HG03103 (cell line): ENCODE results near the gene SPTBN1.

ENCODE experiments used
- ATAC-seq: cut with Tn5 transposase; IDR thresholded peaks from one replicate; pipeline ENCODE4 v1.9.1; 2021; ENCODE audit warnings: low read depth; ENCODE audit not compliant: unreplicated experiment

SPTBN1 gene

DNA sequence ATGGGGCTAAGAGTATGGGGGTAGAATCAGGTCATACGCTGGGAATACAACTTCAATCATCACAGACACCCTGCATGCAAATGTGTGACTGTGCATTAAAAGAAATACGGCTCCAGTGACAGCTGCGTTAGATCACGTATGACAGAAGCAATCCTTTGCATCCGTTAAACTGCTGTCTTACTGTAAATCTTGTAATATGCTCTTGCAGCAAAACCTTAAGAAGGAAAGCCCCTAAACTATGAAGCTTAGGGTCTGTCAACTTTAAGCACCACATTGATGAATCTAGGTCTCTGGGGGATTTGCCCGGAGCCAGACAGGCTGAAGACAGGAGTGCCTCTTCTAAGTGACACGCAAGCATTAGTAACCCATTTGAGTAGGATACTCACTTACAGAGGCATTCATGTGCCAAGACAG lies 182.7 kb downstream of the SPTBN1 start:
- no peak for ATAC-seq

- no peak for ATAC-seq
These were observed 183.5 kb downstream of the SPTBN1 start for GRCh38 chr2:54639609-54640008.

- ATAC-seq: no peak
These were observed 184.9 kb downstream of the SPTBN1 start for GRCh38 chr2:54640834-54641540.

GRCh38 chr2:54641988-54642387 lies 185.9 kb downstream of the SPTBN1 start:
- no peak for ATAC-seq

DNA sequence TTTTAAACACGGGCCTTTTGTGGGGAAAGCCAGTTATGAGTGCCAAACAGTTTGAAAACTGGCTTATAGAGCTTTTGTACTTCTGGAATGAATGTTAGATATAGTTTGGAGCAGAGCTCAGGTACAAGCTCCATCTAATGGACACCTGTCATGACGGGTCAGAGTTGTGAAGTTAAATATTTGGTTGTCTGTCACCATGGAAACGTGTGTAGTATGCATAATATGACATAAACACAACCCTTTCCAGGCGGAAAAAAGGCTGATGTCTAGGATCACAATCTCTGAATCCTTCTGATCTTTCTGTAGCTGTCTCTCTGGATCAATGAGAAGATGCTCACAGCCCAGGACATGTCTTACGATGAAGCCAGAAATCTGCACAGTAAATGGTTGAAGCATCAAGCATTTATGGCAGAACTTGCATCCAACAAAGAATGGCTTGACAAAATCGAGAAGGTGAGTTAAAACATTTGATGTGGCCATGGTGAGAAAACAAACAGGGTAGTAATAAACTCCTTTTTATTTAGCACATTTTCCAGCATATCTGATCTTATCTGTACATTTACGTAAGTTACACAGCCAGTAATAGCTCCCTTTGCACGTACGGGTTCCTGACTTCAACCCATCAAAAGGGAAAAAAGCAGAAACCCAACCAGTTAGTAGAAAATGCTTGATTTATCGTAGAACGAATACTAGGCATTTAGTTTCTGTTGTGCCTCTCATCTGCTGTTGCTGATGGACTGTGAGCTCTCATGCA lies 186.7 kb downstream of the SPTBN1 start:
- no peak for ATAC-seq

DNA sequence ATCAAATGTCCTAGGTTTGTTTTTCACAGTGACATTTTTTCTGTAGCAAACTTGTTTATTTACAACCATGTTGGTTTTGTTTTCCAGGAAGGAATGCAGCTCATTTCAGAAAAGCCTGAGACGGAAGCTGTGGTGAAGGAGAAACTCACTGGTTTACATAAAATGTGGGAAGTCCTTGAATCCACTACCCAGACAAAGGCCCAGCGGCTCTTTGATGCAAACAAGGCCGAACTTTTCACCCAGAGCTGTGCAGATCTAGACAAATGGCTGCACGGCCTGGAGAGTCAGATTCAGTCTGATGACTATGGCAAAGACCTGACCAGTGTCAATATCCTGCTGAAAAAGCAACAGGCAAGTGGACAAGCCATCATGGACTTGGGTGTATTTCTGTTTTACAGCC lies 188.1 kb downstream of the SPTBN1 start:
- ATAC-seq: no peak

DNA sequence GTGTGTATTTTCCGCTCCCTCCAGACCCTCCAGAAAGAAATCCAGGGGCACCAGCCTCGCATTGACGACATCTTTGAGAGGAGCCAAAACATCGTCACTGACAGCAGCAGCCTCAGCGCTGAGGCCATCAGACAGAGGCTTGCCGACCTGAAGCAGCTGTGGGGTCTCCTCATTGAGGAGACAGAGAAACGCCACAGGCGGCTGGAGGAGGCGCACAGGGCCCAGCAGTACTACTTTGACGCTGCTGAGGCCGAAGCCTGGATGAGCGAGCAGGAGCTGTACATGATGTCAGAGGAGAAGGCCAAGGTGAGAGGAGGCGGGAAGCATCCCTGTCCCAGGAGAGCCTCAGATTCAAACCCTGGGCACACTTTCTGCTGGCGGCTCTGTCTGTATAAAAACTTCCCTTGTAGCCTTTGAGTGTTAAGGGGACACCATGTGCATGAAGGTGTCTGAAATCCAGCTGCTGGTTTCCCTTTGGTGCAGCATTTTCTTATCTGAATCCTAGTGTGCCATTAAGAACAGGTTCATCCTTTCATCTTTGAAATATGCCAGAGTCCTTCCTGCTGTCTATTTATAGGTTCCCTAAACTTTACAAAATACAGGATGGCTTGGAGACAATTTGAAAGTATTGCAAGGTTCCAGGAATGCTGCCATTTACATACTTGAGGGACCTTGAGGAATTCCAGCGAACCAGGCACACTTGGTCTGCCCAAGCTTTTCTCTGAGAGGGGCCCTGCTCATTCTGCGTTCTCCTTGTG lies 190.2 kb downstream of the SPTBN1 start:
- ATAC-seq: no peak

DNA sequence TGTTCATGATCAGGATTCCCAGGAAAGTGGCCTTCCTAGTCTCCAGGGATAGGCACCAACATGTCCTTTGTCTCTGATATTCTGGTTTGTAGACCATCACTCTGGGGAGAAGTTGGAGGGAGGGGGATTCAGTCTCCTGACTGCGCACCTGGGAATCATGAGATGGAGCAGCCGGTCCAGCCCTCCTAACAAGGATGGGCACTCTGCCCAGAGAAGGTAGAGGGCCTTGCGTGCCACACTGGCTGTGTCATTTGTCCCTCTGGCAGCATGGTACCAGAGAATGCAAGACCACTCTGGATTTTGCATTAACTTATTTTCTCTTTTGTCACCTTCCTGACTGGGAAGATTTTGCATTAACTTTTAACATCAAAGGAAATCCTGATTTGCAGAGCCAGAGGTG lies 192.1 kb downstream of the SPTBN1 start:
- ATAC-seq: no peak

GRCh38 chr2:54649191-54649590 lies 193.1 kb downstream of the SPTBN1 start:
- no peak for ATAC-seq

DNA sequence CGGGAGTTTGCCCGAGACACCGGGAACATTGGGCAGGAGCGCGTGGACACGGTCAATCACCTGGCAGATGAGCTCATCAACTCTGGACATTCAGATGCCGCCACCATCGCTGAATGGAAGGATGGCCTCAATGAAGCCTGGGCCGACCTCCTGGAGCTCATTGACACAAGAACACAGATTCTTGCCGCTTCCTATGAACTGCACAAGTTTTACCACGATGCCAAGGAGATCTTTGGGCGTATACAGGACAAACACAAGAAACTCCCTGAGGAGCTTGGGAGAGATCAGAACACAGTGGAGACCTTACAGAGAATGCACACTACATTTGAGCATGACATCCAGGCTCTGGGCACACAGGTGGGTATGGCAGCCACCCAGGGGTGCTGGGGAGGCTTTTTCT lies 193.5 kb downstream of the SPTBN1 start:
- no peak for ATAC-seq

DNA sequence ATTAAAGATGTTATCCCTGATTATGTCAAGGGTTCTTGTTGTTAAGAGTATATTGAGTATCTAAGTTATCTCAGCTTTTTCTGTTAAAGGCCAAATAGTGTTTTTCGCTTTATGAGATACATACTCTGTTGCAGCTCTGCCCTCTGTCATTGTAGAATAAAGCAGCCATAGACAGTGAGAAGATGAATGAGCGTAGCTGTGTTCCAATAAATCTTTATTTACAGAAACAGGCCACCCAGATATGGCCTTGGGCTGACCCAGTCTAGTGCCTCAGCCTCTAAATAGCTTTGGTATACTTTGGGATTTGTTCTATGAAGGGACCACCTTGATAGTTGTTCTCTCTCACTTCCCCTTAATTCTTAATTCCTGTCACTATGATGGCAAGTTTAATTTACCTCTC lies 194.5 kb downstream of the SPTBN1 start:
- no peak for ATAC-seq

DNA sequence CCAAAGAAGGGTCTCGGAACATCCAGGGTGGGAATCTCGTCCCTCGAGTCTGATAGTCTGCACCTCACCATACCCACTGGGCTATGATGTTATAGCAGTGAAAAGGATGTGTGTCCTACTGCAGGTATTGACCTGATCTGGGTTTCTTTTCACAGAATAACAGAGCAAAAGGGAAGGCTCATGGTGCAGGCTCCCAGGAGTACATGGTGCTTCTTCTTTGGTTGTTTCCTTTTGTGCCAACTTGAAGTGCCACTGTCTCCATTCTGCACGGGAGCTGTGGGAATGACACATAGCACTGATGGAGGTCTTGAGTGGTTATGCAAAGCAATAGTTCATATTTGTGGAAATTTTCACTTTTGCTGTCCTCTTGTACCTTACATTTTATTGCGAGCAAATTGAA lies 195.2 kb downstream of the SPTBN1 start:
- ATAC-seq: no peak

DNA sequence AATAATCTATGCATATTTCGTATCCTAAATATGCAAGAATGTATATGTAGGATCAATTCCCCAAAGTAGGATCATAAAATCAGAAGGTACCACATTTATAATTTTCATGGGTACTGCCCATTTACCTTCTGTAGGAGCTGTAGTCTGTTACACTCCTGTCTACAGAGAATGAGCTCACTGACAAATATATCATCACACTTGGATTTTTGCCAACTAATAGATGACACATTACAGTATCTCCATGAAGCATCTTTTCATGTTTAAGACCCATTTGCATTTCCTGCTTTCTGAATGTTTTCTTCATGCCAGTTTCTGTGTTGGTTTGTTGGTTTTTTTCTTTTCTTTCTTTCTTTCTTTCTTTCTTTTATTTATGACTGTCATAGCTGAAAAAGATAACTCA lies 196.4 kb downstream of the SPTBN1 start:
- ATAC-seq: no peak

GRCh38 chr2:54653572-54654204 lies 197.6 kb downstream of the SPTBN1 start:
- ATAC-seq: no peak

DNA sequence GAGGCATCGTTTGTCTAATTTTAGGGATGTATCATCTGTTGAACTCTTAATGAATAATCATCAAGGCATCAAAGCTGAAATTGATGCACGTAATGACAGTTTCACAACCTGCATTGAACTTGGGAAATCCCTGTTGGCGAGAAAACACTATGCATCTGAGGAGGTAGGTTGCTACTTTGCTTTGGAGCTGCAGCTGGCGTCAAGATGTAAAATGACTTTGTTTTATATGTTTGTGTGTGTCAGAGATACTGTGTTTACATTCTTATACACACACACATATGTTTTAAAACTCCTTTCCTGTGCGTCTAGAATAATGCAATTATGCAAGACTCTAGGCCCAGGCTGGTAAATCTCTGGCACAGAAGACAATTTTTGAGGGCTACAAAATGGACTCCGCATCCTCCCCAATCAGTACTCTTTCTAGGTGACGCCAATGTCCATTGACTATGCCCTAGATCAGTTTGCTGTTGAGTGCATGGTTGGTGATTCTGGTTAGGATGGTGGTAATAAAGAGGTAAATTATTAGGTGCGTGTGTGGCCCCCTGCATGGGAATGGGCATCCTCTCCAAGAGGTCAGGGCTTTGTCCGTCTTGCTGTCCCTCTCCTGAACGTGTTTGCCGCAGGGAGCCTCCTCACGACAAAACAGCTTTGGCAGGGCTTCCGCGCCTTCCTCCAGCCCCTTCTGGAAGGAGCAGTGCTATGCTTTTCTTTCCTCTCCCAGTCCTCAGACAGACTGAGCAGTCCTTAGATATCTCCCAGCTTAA lies 199.1 kb downstream of the SPTBN1 start:
- ATAC-seq: no peak

DNA sequence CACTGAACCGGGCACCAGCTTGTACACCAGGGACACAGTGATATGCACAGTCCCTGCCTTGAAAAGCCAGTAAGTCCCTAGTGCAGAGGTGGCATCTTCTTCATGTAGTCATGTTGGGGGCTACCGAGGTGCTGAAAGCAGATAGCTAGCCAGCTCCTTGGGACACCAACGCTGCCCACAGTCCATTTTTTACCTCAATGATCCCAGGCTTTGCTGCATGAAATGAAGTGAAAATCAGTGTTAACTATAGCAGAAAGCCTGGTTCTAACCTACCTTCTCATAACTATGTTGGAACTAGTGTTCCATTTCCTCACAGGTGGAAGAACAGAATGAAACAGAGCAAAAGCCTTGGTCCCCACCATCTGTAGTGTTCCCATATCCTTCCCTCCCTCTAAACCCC lies 200.7 kb downstream of the SPTBN1 start:
- ATAC-seq: no peak

DNA sequence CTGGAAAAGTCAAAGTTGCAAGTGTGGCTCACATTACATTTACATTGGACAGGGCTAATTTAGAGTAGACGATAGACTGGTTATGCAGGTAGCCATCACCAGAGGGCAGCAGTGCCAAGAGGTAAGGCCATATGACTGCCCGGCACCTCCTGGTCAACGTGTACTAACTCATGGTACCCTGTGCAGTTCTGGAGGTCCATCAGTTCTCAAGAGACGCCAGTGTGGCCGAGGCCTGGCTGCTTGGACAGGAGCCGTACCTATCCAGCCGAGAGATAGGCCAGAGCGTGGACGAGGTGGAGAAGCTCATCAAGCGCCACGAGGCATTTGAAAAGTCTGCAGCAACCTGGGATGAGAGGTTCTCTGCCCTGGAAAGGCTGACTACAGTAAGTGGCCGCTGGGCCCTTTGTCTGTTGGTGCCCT lies 201.5 kb downstream of the SPTBN1 start:
- no peak for ATAC-seq

GRCh38 chr2:54658564-54659071 lies 202.5 kb downstream of the SPTBN1 start:
- no peak for ATAC-seq

- no peak for ATAC-seq
These were observed 203.4 kb downstream of the SPTBN1 start for GRCh38 chr2:54659527-54659926.

DNA sequence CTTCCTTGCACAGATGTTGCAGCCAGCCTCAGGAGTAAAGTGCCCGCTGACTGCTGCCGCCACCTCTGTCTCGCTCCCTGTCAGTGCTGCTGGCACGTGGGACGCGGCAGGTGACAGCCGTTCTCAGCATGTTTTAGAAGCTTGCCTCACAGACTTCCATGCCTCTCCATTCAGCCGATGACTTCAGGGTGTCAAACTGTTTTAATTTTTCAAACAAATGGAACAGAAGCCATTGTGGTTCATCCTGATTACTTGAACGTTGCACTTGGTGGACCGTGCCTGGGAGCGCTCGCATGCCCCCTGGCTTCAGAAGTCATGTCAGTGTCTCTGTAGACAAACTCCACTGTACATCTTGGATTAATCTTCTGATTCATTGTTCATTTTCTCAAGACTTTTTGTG lies 204.6 kb downstream of the SPTBN1 start:
- no peak for ATAC-seq
